Fibroblast of mammary gland (primary cell): ENCODE measurements around the gene RAPGEF2.

Experiments used
- DNase-seq: peaks from one replicate; pipeline ENCODE4 v3.0.0-alpha.2; 2010; ENCODE audit warnings: low read depth
- H3K4me3 ChIP-seq: 2 replicates; pipeline ENCODE4 v1.5.1; 2011; ENCODE audit warnings: low read depth, mild to moderate bottlenecking, low read length, moderate library complexity; ENCODE audit not compliant: control insufficient read depth
- CTCF ChIP-seq: conservative IDR thresholded peaks from 2 replicates; pipeline ENCODE4 v1.5.1; 2011; ENCODE audit warnings: low read depth, low read length, inconsistent platforms; ENCODE audit not compliant: control insufficient read depth, insufficient read depth

Gene RAPGEF2

GRCh38 chr4:159319027-159319426 is 216.1 kb downstream of the RAPGEF2 start:
- TF ChIP-seq CTCF, result no peak
- DNase-seq, result no peak

GRCh38 chr4:159326480-159326879 is 223.6 kb downstream of the RAPGEF2 start:
- H3K4me3 ChIP-seq, result no peak overlapping the region
- DNase-seq, result no peak
- no peak for TF ChIP-seq CTCF

More at GRCh38 chr4:159319027-159319426, 216.1 kb downstream of the RAPGEF2 start:
- H3K4me3 ChIP-seq, result no peak overlapping the region

- TF ChIP-seq CTCF, result no peak
- DNase-seq, result no peak
- H3K4me3 ChIP-seq, result no peak overlapping the region
These were observed 225.9 kb downstream of the RAPGEF2 start for GRCh38 chr4:159328766-159329165.

GRCh38 chr4:159334461-159334860 is 231.6 kb downstream of the RAPGEF2 start:
- no peak for TF ChIP-seq CTCF
- DNase-seq, result no peak
- H3K4me3 ChIP-seq, result no peak overlapping the region

- DNase-seq, result no peak
- H3K4me3 ChIP-seq, result no peak overlapping the region
- TF ChIP-seq CTCF, result no peak
These were observed 234.2 kb downstream of the RAPGEF2 start for GRCh38 chr4:159337041-159337440.

- no peak overlapping the region for H3K4me3 ChIP-seq
- DNase-seq, result peak; percentile 60
- no peak for TF ChIP-seq CTCF
These were observed 238.6 kb downstream of the RAPGEF2 start for GRCh38 chr4:159341522-159341921.

- no peak for DNase-seq
- no peak overlapping the region for H3K4me3 ChIP-seq
- TF ChIP-seq CTCF, result no peak
These were observed 239.5 kb downstream of the RAPGEF2 start for GRCh38 chr4:159342374-159342773.
